ENCODE data around the gene B2M. TPM values are rescaled to one million over a fixed set of nuclear protein-coding genes. Genes with fewer than 3 reads are reported as not detected.
A peak's percentile ranks its signal among the peaks of the same experiment; 100 is the strongest.

Gene B2M
- total and polyA plus RNA-seq, 2 donors (not counting 1 experiment from before 2014, with no cell fraction given), result 3,981 to 17,989 TPM

DNA sequence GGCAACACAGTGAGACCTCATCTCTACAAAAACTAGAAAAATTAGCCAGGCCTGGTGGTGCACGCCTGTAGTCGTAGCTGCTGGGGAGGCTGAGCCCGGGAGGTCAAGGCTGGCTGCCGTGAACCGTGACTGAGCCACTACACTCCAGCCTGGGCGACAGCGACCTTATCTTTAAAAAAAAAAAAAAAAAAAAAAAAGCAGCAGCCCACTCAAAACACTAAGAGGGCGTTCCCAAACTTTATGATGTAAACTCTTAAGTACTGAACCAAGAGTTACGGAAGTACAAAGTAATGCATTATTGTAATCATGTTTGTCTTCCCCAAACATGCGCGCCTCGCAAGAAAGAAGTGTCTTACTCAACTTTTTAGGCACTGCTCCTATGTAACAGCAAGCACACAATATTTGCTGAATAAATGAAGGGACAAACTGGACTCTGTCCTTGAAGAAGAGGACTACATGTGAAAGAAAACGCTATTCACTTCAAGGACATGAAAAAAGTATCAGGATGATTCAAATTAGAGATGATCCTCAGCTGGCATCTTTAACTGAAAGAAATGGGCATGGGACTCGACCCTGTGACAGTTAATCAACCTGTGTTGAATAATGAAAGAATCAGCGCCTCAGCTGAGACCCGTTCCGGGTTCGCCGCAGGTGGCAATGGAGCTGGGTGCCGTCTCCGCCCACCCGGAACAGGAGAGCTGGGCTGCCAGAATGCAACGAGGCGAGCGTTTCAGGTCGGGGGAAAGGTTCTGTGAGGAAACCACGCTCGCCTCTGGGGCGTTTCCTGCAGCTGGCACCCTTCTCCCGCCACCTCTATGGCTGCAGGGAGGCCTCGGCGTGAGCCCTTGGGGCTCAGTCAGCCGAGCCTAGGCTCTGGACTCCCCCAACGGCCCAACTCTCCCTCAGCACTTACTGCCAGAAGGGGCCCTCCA is 48.6 kb upstream of the B2M start:
- H3K4me3 Mint-ChIP-seq, result peak overlapping the region; percentile 99
- peak; percentile 92 for DNase-seq
- Histone ChIP-seq H2AFZ (ENCODE audit: insufficient read depth, low read depth, low read length, poor library complexity, severe bottlenecking) (peak overlapping the region; percentile 89), H3K4me2 (replicated peaks; ENCODE audit: low read depth, low read length, poor library complexity, severe bottlenecking) (peak overlapping the region; percentile 94), H3K27ac (ENCODE audit: low read length in 2 of 2) (peak overlapping the region; percentile 96 to 97), H3K4me3 (ENCODE audit: control extremely low read depth in 1 of 5, extremely low read depth in 1 of 5, insufficient read depth in 1 of 5, low read depth in 2 of 5, low read length in 4 of 5) (peak overlapping the region; percentile 81 to 99 (median 95)), H3K36me3 (replicated peaks in 1 of 2; ENCODE audit: control extremely low read depth in 1 of 2, control insufficient read depth in 1 of 2, extremely low read depth in 1 of 2, insufficient read depth in 2 of 2, low read length in 1 of 2) (peaks cover 5 to 19% of the 10 kb centered on the region in 2 experiments), H3K9me3 (ENCODE audit: control extremely low read depth in 1 of 3, control insufficient read depth in 2 of 3, insufficient read depth in 1 of 3, low read length in 2 of 3) (no peaks in the 10 kb centered on the region), H3K9ac (ENCODE audit: low read length) (peak overlapping the region; percentile 99), H3K27me3 (replicated peaks in 1 of 4; ENCODE audit: control extremely low read depth in 1 of 4, control insufficient read depth in 3 of 4, insufficient read depth in 4 of 4, low read length in 3 of 4) (no peaks in the 10 kb centered on the region), H3K4me1 (ENCODE audit: control insufficient read depth in 2 of 2, insufficient read depth in 2 of 2, low read length in 2 of 2) (peaks cover 44 to 51% of the 10 kb centered on the region in 2 donors), H4K20me1 (ENCODE audit: control insufficient read depth, insufficient read depth, low read length, poor library complexity, severe bottlenecking) (no peaks in the 10 kb centered on the region), H3K79me2 (ENCODE audit: control insufficient read depth, insufficient read depth, low read length) (peaks cover 65% of the 10 kb centered on the region)
- CTCF ChIA-PET, result interaction anchor here (0.6 to 9.5 kb wide), 26 partner anchors 8 to 128 kb away, joined by 3 to 353 read pairs (median 6); partner anchors contain the start of genes B2M, PATL2 and TRIM69
- intact Hi-C loops (cut with micrococcal nuclease), result loop anchor here (1.0 to 5.0 kb wide), 8 partner anchors 14 to 860 kb away; partner anchors contain the start of genes EIF3J and SLC30A4
- ATAC-seq (ENCODE audit: low read depth), result peak; percentile 60
- peak overlapping the region; percentile 93 for H3K27ac Mint-ChIP-seq
- no peaks in the 10 kb centered on the region for H3K27me3 Mint-ChIP-seq
- WGBS (ENCODE audit: insufficient coverage), result 0% methylated on average over 22 of the region's 34 CpGs
- POLR2A ChIA-PET, result interaction anchor here (0.6 to 16.6 kb wide), 9 partner anchors 15 to 130 kb away, joined by 3 to 819 read pairs (median 5); partner anchors contain the start of genes B2M, EIF3J, PATL2 and TRIM69
- no peaks in the 10 kb centered on the region for H3K9me3 Mint-ChIP-seq (ENCODE audit: insufficient read depth)
- TF ChIP-seq, protein P1, sequence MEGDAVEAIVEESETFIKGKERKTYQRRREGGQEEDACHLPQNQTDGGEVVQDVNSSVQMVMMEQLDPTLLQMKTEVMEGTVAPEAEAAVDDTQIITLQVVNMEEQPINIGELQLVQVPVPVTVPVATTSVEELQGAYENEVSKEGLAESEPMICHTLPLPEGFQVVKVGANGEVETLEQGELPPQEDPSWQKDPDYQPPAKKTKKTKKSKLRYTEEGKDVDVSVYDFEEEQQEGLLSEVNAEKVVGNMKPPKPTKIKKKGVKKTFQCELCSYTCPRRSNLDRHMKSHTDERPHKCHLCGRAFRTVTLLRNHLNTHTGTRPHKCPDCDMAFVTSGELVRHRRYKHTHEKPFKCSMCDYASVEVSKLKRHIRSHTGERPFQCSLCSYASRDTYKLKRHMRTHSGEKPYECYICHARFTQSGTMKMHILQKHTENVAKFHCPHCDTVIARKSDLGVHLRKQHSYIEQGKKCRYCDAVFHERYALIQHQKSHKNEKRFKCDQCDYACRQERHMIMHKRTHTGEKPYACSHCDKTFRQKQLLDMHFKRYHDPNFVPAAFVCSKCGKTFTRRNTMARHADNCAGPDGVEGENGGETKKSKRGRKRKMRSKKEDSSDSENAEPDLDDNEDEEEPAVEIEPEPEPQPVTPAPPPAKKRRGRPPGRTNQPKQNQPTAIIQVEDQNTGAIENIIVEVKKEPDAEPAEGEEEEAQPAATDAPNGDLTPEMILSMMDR (IDR thresholded peaks at IDR 0.05), result no peak
- TF ChIP-seq EZH2 (IDR thresholded peaks at IDR 0.05; ENCODE audit: borderline replicate concordance, insufficient read depth, low read depth, low read length, poor library complexity, severe bottlenecking), result no peak
- peaks cover 43% of the 10 kb centered on the region for H3K4me1 Mint-ChIP-seq
